GM12874 (cell line): ENCODE data around the gene COL23A1.

ENCODE experiments used
- CTCF ChIP-seq: IDR thresholded peaks from 2 replicates; pipeline ENCODE4 v1.5.1; 2011; ENCODE audit warnings: low read depth, mild to moderate bottlenecking, control low read depth, low read length, moderate library complexity; ENCODE audit not compliant: insufficient read depth

The COL23A1 gene

DNA sequence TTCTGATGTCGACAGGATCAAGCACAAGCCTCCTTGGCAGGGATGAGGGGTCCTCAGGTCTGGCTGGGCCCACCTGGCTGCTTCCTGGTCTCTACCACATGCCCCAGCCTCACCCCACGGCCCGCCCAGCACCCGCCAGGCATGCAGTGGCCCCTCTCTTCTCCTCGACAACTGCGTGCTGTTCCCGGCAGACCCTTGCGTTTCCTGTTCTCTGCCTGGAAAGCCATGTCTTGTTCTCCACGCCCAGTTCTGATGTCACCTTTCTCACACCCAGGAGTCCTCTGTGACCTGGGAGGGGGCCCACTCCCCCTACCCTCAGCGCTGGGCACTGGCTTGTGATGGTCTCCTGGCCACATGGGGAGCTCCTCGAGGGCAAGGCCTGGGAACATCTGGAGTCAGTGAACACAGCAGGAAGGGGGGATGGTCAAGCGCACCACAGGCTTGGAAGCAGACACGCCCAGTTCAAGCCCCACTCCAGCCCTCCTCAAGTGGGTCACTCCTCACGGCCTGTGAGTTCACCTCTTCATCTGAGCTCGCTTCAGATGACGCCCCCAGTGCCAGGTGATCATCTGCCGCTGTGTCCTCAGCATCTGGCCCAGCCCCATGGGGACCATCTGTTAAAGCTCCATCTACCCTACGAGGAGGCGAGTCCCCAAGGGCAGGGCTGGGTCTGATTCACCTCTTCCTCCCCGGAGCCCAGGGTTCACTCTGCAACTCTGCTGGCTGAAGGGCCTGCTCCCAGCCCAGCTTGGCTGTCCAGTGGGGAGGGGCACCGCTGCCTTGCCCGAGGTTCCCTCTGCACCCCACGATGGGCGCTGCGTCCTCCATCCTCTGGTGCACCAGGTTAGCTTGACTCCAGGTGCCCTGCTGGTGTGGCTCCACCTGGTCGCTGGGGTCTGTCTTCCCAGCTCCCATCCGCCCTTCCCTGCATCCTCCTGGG is 224.4 kb downstream of the COL23A1 start:
- TF ChIP-seq CTCF: no peak

GRCh38 chr5:178364326-178364675 is 225.9 kb downstream of the COL23A1 start:
- no peak for TF ChIP-seq CTCF

- no peak for TF ChIP-seq CTCF
Observed at GRCh38 chr5:178363501-178364325, 226.5 kb downstream of the COL23A1 start.

DNA sequence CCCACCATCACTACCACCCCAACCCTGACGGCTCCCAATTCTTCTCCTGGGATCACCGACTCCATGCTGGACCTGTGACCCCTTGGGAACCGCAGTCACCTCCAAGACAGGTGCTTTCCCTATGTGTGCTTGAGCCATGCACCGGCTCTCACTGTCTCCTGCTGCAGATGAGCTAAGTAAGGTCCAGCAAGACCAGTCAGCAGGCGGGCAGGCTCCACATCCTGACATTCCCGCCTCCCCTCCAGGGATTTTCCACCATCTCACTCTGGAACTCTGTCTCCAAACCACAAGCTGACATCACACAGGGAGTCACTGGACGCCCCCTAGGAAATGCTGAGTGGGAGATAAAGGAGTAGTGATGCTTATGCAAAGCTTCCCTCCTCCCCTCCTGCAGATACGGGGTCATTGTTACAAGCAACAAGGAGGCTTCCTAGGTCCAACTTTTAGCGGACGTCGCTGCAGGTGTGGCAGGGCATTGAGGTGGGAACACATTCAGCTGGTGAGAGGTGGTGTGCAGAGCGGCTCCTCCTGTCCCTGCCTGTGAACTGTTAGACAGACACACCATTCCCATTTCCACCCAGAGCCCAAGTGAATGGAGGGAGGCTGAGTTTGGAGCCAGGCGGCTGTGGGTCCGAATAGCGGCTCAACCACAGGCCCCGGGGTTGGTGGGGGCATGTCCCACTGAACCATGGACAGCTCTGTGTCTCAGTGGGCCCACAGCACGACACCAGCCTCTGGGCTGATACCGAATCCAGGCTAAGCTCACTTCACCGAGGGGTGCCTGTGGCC is 228.3 kb downstream of the COL23A1 start:
- TF ChIP-seq CTCF: no peak

DNA sequence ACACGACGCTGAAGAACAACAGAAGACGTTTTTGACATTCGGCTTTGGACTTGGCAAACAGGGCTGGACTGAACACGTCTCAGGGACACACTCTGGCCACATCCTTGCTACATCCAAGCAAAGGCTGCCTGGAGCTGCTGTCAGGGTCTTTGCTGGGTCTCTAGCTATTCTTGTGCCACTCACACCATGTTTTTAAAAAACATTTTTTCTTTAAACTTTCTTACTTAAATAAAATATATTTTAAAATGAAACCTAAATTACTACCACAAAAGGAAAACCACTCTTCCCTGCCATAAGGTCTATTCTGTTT is 229.3 kb downstream of the COL23A1 start:
- TF ChIP-seq CTCF: no peak

DNA sequence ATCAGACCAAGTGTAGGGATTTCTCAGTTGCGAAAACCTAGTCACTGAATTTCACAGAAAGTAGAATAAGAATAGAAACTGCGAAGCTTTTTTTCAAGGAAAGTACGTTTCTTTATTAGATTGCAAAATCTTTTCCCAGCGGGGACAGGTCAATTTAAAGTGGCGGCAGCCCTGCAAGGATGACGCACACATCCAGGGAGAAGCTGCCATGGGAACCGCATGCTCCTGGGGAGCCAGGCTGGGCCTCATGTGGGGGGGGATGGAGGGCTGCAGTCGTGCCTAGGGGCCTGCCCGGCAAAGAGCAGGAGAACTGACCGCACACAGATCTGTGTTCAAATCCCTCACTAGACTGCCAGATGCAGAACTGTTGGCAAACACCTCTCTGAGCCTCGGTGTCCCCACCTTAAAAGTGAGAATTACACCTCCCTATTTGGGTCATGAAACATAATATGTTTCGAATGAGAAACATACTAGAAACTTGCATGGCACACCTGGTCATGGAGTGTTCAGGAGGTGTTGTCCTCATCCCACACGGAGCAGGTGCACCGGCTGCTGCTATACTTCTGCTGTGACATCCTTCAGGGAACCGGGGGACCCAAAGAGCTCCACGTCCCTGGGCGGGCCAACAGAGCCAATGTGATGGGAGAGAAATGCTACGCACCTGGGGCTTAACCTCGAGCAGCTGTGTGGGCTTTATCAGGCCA is 229.8 kb downstream of the COL23A1 start:
- no peak for TF ChIP-seq CTCF
